ENCODE data around the gene FAU.

FAU gene

GRCh38 chr11:65132238-65132987, 10.5 kb upstream of the FAU start:
- FAIRE-seq, result peak; percentile 92

DNA sequence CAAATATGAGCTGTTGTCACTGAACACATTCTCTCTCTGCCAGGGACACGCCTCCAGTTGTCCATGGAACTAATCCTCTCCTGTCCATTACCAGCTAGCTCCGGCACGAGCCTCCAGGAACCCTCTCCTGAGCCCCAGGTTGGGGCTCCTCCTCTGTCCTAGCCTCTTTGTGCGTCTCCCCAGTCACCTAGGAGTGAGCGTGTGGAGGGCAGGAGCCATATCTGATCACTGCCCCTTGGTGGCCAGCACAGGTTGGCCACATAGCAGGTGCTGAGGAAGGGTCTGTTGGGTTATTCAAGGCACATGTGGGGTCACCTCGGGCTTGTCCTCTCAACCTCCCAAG, 9.9 kb upstream of the FAU start:
- DNase-seq (ENCODE audit: insufficient read length, low spot score) (no peak), FAIRE-seq (no peak)
- TF ChIP-seq PAX5 (IDR thresholded peaks at IDR 0.05; ENCODE audit: insufficient read depth, low read length, severe bottlenecking) (no peak), POLR2A (IDR thresholded peaks at IDR 0.05; ENCODE audit: low read depth, low read length) (no peak), POU2F2 (IDR thresholded peaks at IDR 0.05; ENCODE audit: low read depth, low read length) (no peak), SPI1 (IDR thresholded peaks at IDR 0.05; ENCODE audit: low read depth, low read length) (no peak), TAF1 (IDR thresholded peaks at IDR 0.05; ENCODE audit: low read depth, low read length) (no peak)

More at GRCh38 chr11:65132238-65132987, 10.5 kb upstream of the FAU start:
- no peak for DNase-seq (ENCODE audit: insufficient read length, low spot score)
- TF ChIP-seq POU2F2 (IDR thresholded peaks at IDR 0.05; ENCODE audit: low read depth, low read length) (peak; percentile 96), PAX5 (IDR thresholded peaks at IDR 0.05; ENCODE audit: insufficient read depth, low read length, severe bottlenecking) (peak; percentile 64), TAF1 (IDR thresholded peaks at IDR 0.05; ENCODE audit: low read depth, low read length) (no peak), SPI1 (IDR thresholded peaks at IDR 0.05; ENCODE audit: low read depth, low read length) (no peak), POLR2AphosphoS5 (IDR thresholded peaks at IDR 0.05; ENCODE audit: low read depth, low read length) (peak; percentile 4; the same call in 1 of the 2 replicates)

DNA sequence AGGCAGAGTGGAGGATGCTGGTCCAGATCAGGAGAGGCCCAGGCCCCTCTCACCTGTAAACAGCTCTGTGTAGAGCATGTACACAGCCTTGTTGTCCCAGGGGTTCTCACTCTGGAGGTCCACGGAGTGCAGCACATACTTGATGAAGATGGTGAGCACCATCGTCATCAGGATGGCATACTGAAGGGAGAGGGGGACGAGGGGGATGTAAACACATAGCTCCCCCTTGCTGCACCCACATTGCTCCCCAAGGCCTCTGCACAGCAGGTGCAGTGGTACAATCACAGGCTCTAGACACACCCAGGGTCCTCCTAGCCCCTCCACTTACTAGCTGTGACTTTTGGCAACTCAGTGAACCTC, 9.5 kb upstream of the FAU start:
- DNase-seq (ENCODE audit: insufficient read length, low spot score), result no peak
- TF ChIP-seq PAX5 (IDR thresholded peaks at IDR 0.05; ENCODE audit: insufficient read depth, low read length, severe bottlenecking) (no peak), POU2F2 (IDR thresholded peaks at IDR 0.05; ENCODE audit: low read depth, low read length) (no peak), TAF1 (IDR thresholded peaks at IDR 0.05; ENCODE audit: low read depth, low read length) (no peak), SPI1 (IDR thresholded peaks at IDR 0.05; ENCODE audit: low read depth, low read length) (no peak), POLR2A (IDR thresholded peaks at IDR 0.05; ENCODE audit: low read depth, low read length) (no peak), POLR2AphosphoS5 (IDR thresholded peaks at IDR 0.05; ENCODE audit: low read depth, low read length) (no peak)
- FAIRE-seq, result no peak

GRCh38 chr11:65130631-65131416, 8.9 kb upstream of the FAU start:
- DNase-seq (ENCODE audit: insufficient read length, low spot score), result no peak
- no peak for TF ChIP-seq SPI1 (IDR thresholded peaks at IDR 0.05; ENCODE audit: low read depth, low read length)
- no peak for TF ChIP-seq POLR2A (IDR thresholded peaks at IDR 0.05; ENCODE audit: low read depth, low read length)
- TF ChIP-seq POU2F2 (IDR thresholded peaks at IDR 0.05; ENCODE audit: low read depth, low read length), result no peak
- no peak for TF ChIP-seq PAX5 (IDR thresholded peaks at IDR 0.05; ENCODE audit: insufficient read depth, low read length, severe bottlenecking)
- TF ChIP-seq POLR2AphosphoS5 (IDR thresholded peaks at IDR 0.05; ENCODE audit: low read depth, low read length), result no peak
- no peak for TF ChIP-seq TAF1 (IDR thresholded peaks at IDR 0.05; ENCODE audit: low read depth, low read length)
- FAIRE-seq, result no peak

DNA sequence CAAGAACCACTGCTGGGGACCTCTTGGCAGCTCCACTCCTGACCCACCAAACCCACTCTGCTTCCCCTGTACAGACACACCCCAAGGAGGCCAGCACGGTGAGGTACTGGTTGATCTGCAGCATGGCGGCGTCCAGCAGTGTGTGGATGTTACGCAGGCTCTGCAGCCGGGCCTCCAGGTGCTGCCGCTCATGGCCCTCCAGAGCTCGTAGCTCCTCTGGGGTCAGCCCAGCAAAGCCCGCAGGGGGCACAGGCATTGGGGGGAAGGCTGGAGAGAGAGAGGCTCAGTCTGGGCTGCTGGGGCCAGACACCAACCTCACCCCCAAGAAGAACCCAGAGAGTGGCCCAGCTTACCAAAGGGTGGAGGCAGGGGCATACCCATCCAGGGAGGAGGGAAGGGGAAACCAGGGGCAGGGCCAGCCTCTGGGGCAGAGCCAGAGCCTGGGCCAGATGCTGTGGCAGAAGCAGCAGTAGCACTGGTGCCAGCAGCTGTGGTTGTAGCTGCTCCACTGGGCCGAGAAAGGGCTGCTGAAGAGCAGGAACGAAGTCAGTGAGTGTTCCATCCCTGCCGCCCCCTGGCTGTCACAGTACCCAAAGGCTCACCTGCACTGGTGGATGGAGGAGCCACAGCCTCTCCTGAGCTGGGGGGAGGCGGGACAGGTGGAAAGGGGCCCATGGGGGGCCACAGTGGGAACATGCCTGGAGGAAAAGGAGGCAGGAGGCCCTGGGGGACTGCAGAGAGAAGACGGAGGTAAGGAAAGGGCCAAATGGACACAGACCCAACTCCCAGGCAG, 7.9 kb upstream of the FAU start:
- TF ChIP-seq POU2F2 (IDR thresholded peaks at IDR 0.05; ENCODE audit: low read depth, low read length) (no peak), SPI1 (IDR thresholded peaks at IDR 0.05; ENCODE audit: low read depth, low read length) (no peak), PAX5 (IDR thresholded peaks at IDR 0.05; ENCODE audit: insufficient read depth, low read length, severe bottlenecking) (no peak), POLR2A (IDR thresholded peaks at IDR 0.05; ENCODE audit: low read depth, low read length) (no peak), POLR2AphosphoS5 (IDR thresholded peaks at IDR 0.05; ENCODE audit: low read depth, low read length) (no peak), TAF1 (IDR thresholded peaks at IDR 0.05; ENCODE audit: low read depth, low read length) (no peak)
- no peak for FAIRE-seq
- no peak for DNase-seq (ENCODE audit: insufficient read length, low spot score)

GRCh38 chr11:65128182-65129145, 6.5 kb upstream of the FAU start:
- DNase-seq (ENCODE audit: insufficient read length, low spot score), result no peak
- peak; percentile 45; the same call in 1 of the 2 replicates for TF ChIP-seq POLR2A (IDR thresholded peaks at IDR 0.05; ENCODE audit: low read depth, low read length)
- TF ChIP-seq POLR2AphosphoS5 (IDR thresholded peaks at IDR 0.05; ENCODE audit: low read depth, low read length), result 0 out of 2 replicates have a peak, but pooled peaks have one; percentile 36
- no peak for TF ChIP-seq SPI1 (IDR thresholded peaks at IDR 0.05; ENCODE audit: low read depth, low read length)
- TF ChIP-seq POU2F2 (IDR thresholded peaks at IDR 0.05; ENCODE audit: low read depth, low read length), result no peak
- no peak for TF ChIP-seq PAX5 (IDR thresholded peaks at IDR 0.05; ENCODE audit: insufficient read depth, low read length, severe bottlenecking)
- no peak for FAIRE-seq

- no peak for FAIRE-seq
- TF ChIP-seq TAF1 (IDR thresholded peaks at IDR 0.05; ENCODE audit: low read depth, low read length) (no peak), POLR2A (IDR thresholded peaks at IDR 0.05; ENCODE audit: low read depth, low read length) (no peak), POLR2AphosphoS5 (IDR thresholded peaks at IDR 0.05; ENCODE audit: low read depth, low read length) (no peak; the same call in 1 of the 2 replicates), SPI1 (IDR thresholded peaks at IDR 0.05; ENCODE audit: low read depth, low read length) (no peak), PAX5 (IDR thresholded peaks at IDR 0.05; ENCODE audit: insufficient read depth, low read length, severe bottlenecking) (no peak), POU2F2 (IDR thresholded peaks at IDR 0.05; ENCODE audit: low read depth, low read length) (no peak)
- DNase-seq (ENCODE audit: insufficient read length, low spot score), result no peak
Observed at GRCh38 chr11:65127473-65128181, 5.7 kb upstream of the FAU start.

Measured in GM12891 (cell line).